PC-9 (cell line): ENCODE measurements around the gene MTUS2. TPM values are rescaled to one million over a fixed set of nuclear protein-coding genes. Genes with fewer than 3 reads are reported as not detected.

ENCODE experiments used
- BruUV-seq: library from RNA; stranded (reverse); fragments of 400-500 nt; replicated peaks from 2 replicates; lab custom pipeline; 2021; lab: Mats Ljungman, UMichigan
- CTCF ChIA-PET: fragments of 300-600 bp; sonication (Branson Sonifier 250); formaldehyde crosslinking; loops from one replicate; lab custom pipeline; 2022; ENCODE audit warnings: antibody characterized with exemption; lab: Charles Lee
- POLR2A ChIA-PET: fragments of 300-600 bp; sonication (Branson Sonifier 250); formaldehyde crosslinking; loops from one replicate; lab custom pipeline; 2022; ENCODE audit warnings: antibody characterized with exemption; ENCODE audit not compliant: unreplicated experiment; lab: Charles Lee
- DNase-seq, 2 experiments: peaks; one replicate each; pipeline versions ENCODE4 v3.0.0 to v3.0.0-alpha.2; 2015 to 2022; ENCODE audit warnings: mixed read lengths in 1 of 2
- H2AFZ ChIP-seq: fragments of 200-600 bp; sonication (generic); 2 replicates; pipeline ENCODE4 v1.8.1; 2017; ENCODE audit warnings: antibody characterized with exemption
- H3F3A ChIP-seq: fragments of 200-600 bp; sonication (generic); 2 replicates; pipeline ENCODE4 v1.8.1; 2017; ENCODE audit warnings: antibody characterized with exemption, mild to moderate bottlenecking, low read depth; ENCODE audit not compliant: insufficient read depth
- H3K27ac ChIP-seq: fragments of 200-600 bp; sonication (generic); 2 replicates; pipeline ENCODE4 v1.6.1; 2016; ENCODE audit warnings: mixed run types
- H3K27me3 ChIP-seq: fragments of 200-600 bp; sonication (generic); 2 replicates; pipeline ENCODE4 v1.6.1; 2016; ENCODE audit warnings: low read depth, mixed run types; ENCODE audit not compliant: insufficient read depth
- H3K36me3 ChIP-seq: fragments of 200-600 bp; sonication (generic); 2 replicates; pipeline ENCODE4 v1.6.1; 2016; ENCODE audit warnings: low read depth, mixed run types
- H3K4me1 ChIP-seq: fragments of 200-600 bp; sonication (generic); replicated peaks from 2 replicates; pipeline ENCODE4 v1.6.1; 2016; ENCODE audit warnings: mixed run types; ENCODE audit not compliant: insufficient read depth
- H3K4me2 ChIP-seq: fragments of 200-600 bp; sonication (generic); 2 replicates; pipeline ENCODE4 v1.6.1; 2017; ENCODE audit warnings: mixed run types
- H3K4me3 ChIP-seq: fragments of 200-600 bp; sonication (generic); 2 replicates; pipeline ENCODE4 v1.6.1; 2016; ENCODE audit warnings: mixed run types
- H3K79me2 ChIP-seq: fragments of 200-600 bp; sonication (generic); 2 replicates; pipeline ENCODE4 v1.6.1; 2017; ENCODE audit warnings: low read depth, mixed run types
- H3K9me2 ChIP-seq: fragments of 200-600 bp; sonication (generic); 2 replicates; pipeline ENCODE4 v1.8.1; 2017; ENCODE audit warnings: mild to moderate bottlenecking; ENCODE audit not compliant: insufficient read depth
- H3K9me3 ChIP-seq: fragments of 200-600 bp; sonication (generic); 2 replicates; pipeline ENCODE4 v1.8.1; 2016; ENCODE audit warnings: low read depth; ENCODE audit not compliant: insufficient read depth
- H4K20me1 ChIP-seq: fragments of 200-600 bp; sonication (generic); 2 replicates; pipeline ENCODE4 v1.8.1; 2017; ENCODE audit not compliant: insufficient read depth
- EZH2 ChIP-seq: fragments of 200-600 bp; sonication (generic); IDR thresholded peaks from 2 replicates; pipeline ENCODE4 v1.8.0; 2017; ENCODE audit warnings: antibody characterized with exemption, low read depth
- intact Hi-C: fragments of 100-400 bp; cut with micrococcal nuclease; formaldehyde crosslinking; loops from one replicate; pipeline ENCODE4 v1.10.0; 2022; ENCODE audit not compliant: unreplicated experiment
- total RNA-seq: library from RNA; stranded (reverse); gene quantifications from 2 replicates; pipeline ENCODE4 v1.2.3, GENCODE V29; 2021
- TF ChIP-seq, protein P1 (sequence below): fragments of 200-600 bp; sonication (generic); conservative IDR thresholded peaks from 2 replicates; pipeline ENCODE4 v1.6.1; 2017; ENCODE audit warnings: mixed run types, antibody characterized with exemption, mild to moderate bottlenecking, moderate library complexity

The MTUS2 gene
- total RNA-seq, 1 experiment from 2014 or later = not detected

DNA sequence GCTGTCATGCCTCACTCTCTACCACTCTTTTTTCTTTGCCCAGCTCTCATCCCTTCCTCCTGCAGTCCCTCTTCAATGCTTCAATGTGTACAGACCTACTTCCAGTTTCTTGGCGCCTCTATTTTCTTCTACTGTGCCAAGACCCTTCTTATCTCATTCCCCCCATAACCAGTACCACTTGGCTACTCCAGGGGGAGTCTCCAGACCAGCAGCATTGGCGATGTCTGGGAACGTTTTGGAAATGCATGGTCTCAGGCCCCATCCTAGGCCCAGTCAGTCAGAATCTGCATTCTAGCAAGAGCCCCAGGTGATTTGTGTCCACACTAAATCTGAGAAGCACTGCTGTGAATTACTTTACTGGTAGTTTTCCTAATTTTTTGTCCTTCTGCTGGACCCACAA is 577.1 kb downstream of the MTUS2 start:
- Histone ChIP-seq H3K79me2 (no peaks in the 10 kb centered on the region), H3K27me3 (peaks cover 64% of the 10 kb centered on the region), H3K36me3 (no peaks in the 10 kb centered on the region), H3K9me2 (no peaks in the 10 kb centered on the region), H4K20me1 (no peaks in the 10 kb centered on the region; the same call in 1 of the 2 replicates), H3K4me2 (no peak overlapping the region), H3F3A (no peaks in the 10 kb centered on the region), H3K4me1 (no peaks in the 10 kb centered on the region), H3K9me3 (no peaks in the 10 kb centered on the region), H3K4me3 (no peak overlapping the region), H2AFZ (no peak overlapping the region), H3K27ac (no peak overlapping the region)
- no TSS peak for BruUV-seq
- no peak for DNase-seq
- intact Hi-C loops = no loop called here
- TF ChIP-seq, protein P1, sequence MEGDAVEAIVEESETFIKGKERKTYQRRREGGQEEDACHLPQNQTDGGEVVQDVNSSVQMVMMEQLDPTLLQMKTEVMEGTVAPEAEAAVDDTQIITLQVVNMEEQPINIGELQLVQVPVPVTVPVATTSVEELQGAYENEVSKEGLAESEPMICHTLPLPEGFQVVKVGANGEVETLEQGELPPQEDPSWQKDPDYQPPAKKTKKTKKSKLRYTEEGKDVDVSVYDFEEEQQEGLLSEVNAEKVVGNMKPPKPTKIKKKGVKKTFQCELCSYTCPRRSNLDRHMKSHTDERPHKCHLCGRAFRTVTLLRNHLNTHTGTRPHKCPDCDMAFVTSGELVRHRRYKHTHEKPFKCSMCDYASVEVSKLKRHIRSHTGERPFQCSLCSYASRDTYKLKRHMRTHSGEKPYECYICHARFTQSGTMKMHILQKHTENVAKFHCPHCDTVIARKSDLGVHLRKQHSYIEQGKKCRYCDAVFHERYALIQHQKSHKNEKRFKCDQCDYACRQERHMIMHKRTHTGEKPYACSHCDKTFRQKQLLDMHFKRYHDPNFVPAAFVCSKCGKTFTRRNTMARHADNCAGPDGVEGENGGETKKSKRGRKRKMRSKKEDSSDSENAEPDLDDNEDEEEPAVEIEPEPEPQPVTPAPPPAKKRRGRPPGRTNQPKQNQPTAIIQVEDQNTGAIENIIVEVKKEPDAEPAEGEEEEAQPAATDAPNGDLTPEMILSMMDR = no peak
- TF ChIP-seq EZH2 = no peak
- POLR2A ChIA-PET = no interaction called here
- CTCF ChIA-PET = no interaction called here

DNA sequence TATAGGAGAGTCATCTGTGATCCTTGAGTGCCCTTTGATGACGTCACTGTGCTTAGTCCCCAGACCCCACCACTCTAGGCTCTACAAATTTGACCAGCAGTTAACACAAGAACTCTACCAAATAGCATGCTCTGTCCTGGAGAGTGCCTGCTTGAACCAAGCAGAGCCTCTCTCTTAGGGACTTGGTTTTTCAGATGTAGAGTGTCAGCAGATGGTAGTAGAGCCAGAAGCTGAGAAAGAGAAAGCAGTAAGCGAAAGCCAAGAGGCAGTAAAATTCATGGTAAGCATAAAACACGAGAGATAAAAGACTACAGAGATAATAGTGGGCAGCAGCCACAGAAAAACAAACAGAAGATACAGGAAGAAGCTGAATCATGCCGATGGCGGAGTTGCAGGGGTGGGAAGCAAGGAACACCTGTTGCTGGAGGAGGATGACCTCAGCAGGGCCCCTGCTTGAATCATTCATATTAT is 582.1 kb downstream of the MTUS2 start:
- Histone ChIP-seq H3K27me3 (peaks cover 58% of the 10 kb centered on the region), H3K79me2 (no peaks in the 10 kb centered on the region), H3K36me3 (no peaks in the 10 kb centered on the region), H3K4me1 (no peaks in the 10 kb centered on the region), H3K27ac (no peak overlapping the region), H3K4me2 (no peak overlapping the region), H4K20me1 (no peaks in the 10 kb centered on the region; the same call in 1 of the 2 replicates), H2AFZ (no peak overlapping the region), H3K4me3 (no peak overlapping the region), H3F3A (no peaks in the 10 kb centered on the region), H3K9me2 (no peaks in the 10 kb centered on the region), H3K9me3 (no peaks in the 10 kb centered on the region)
- no peak for TF ChIP-seq EZH2
- TF ChIP-seq, protein P1 = no peak
- no TSS peak for BruUV-seq
- DNase-seq = no peak
- ChIA-PET POLR2A (no interaction called here), CTCF (no interaction called here)
- intact Hi-C loops = no loop called here

DNA sequence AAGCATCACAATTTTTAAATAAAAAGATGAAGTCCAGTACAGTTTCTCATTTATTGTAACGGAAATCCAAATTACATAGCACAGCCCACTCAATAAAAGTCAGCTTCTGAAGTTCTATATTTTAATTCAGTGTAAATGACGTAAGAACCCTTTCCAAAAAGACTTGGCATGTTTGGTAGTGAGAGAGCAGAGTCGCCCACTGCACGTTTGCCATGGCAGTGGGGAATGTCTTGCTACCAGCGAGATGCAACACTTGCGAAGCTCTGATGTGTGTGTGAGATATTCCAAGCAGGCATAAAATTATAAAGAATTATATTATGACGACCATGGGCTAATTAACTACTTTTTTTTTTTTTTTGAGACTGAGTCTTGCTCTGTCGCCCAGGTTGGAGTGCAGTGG is 585.3 kb downstream of the MTUS2 start:
- POLR2A ChIA-PET = no interaction called here
- Histone ChIP-seq H3K4me2 (no peak overlapping the region), H3K4me1 (no peaks in the 10 kb centered on the region), H3K79me2 (no peaks in the 10 kb centered on the region), H3K27ac (no peak overlapping the region), H2AFZ (no peak overlapping the region), H3F3A (no peaks in the 10 kb centered on the region), H3K27me3 (peaks cover 61% of the 10 kb centered on the region), H3K36me3 (no peaks in the 10 kb centered on the region), H3K9me2 (no peaks in the 10 kb centered on the region), H4K20me1 (no peaks in the 10 kb centered on the region), H3K4me3 (no peak overlapping the region), H3K9me3 (no peaks in the 10 kb centered on the region)
- CTCF ChIA-PET = no interaction called here
- no peak for TF ChIP-seq EZH2
- TF ChIP-seq, protein P1 = no peak
- no TSS peak for BruUV-seq
- DNase-seq = no peak
- intact Hi-C loops = no loop called here
